GM18907 (cell line): ENCODE results near the gene CHMP6.

Source experiments
- ATAC-seq: cut with Tn5 transposase; IDR thresholded peaks from one replicate; pipeline ENCODE4 v1.9.1; 2021; ENCODE audit warnings: mild to moderate bottlenecking, moderate library complexity; ENCODE audit not compliant: unreplicated experiment

CHMP6 gene

GRCh38 chr17:80991645-80992076 lies at the start of gene CHMP6:
CHMP6 (plus strand) TSS chr17:80991841; CDS start chr17:80991919, 78 bp downstream.
- ATAC-seq: peak; percentile 65

DNA sequence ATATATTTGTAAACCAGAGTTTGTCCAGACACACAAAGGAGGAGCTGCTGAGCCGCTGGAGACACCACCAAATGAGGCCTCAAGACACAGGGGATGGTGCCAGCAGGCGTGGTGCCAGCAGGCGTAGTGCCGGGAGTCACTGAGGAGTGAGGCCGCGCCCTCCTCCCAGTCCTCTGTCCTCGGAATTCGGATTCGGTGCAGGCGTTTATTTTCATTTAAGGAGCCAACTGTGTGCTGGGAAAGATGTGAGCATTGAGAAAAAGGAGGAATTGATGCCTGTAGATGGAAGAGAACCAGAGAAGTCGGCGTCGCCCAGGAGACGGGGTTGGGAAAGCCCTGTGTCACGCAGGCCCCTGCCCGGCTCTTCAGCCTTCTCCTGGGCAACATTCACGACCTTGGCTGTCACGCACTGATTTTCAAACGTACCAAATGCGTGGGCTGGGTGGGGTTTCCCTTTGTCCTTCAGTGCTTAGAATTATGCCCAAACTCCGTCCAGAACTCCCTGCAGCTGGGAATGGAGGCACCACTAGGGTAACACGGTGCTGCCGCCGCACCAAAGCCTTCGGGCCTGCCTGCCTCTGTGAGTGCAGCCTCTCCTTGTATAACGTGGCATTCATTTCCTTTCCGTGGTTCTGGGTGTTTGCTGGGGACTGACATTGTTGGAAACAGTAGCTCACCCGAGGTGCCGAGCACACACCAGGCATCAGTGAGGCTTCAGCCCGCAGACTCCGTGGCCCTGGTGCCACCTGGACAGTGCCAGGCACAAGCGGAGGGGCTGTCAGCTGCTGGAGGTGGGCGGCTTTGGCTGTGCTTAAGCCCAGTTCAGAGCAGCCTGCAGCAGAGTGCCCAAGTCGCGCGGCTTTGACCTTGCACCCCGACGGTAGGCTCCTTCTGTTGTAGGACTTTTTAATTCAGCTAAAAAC lies 49.0 kb upstream of the CHMP6 start:
- ATAC-seq: no peak

DNA sequence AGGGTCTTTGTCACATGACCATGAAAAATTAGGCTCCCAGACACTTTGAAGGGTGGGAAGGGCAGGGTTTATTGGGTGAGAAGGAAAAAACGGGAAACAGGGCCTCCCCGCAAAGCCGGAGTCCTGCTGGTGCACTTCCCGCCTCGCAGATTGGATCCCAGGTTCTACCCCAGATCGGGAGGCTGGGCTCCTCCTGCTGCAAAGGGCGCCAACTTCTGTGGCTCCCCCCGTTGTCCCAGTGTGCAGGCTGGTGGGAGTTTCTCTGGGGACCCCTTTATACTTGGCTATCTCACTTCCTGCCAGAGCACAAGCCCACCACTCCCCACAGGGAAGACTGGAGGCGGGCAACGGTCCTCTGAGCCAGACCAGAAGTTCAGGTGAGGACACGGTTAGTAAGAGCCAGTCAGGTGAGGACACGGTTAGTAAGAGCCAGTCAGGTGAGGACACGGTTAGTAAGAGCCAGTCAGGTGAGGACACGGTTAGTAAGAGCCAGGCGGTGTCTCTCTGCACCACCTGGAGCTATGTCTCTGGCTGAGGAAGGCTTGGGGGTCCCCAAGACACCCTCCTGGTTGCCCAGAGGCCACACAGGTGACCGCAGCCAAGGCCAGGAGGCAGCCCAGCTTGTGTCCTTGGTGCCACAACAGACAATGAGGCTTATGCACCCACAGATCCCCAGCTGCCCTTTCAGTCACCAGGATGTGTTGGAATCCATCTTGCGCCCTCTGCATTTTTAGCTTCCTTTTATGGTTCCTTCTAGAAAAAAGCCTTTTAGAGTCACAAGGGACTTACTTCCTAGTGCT lies 48.1 kb upstream of the CHMP6 start:
- ATAC-seq: no peak

DNA sequence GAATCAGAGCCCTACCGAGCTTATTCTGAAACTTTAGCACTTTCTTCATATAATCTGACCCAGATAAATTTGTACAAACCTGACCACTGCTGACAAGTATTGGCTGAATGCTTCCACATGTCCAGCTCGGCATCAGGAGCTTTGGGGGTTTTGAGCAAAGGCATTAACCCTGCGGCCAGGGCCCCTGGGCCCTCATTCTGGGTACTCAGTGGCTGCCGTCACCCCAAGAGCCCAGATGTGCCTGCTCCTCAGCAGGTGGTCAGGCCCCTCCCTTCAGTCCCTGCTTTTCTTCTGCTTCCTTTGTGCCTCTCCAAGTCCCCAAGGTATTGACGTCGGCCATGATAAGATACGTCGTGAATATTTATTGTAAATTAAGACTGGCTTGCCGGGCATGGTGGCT lies 47.3 kb upstream of the CHMP6 start:
- no peak for ATAC-seq

DNA sequence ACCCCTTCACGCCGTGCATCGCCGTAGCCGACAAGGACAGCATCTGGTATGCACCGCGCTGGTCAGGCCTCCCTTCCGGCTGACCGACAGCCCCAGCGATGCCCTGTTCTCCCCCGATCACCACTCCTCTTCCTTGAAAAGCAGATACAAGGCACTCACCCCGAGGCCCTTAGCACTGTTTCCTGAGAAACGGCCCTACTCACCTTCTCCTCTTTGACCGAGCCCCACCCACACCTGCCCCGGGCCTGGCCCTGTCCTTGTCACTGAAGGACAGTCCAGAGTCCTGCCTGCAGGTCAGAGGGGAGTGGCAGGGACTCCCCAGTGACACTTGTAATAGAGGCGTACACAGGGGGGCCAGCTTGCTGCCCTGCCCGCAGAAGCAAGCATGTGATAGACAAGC lies 45.9 kb upstream of the CHMP6 start:
- ATAC-seq: no peak

GRCh38 chr17:80946449-80946848 lies 45.2 kb upstream of the CHMP6 start:
- no peak for ATAC-seq

GRCh38 chr17:80947200-80947940 lies 44.3 kb upstream of the CHMP6 start:
- ATAC-seq: no peak

DNA sequence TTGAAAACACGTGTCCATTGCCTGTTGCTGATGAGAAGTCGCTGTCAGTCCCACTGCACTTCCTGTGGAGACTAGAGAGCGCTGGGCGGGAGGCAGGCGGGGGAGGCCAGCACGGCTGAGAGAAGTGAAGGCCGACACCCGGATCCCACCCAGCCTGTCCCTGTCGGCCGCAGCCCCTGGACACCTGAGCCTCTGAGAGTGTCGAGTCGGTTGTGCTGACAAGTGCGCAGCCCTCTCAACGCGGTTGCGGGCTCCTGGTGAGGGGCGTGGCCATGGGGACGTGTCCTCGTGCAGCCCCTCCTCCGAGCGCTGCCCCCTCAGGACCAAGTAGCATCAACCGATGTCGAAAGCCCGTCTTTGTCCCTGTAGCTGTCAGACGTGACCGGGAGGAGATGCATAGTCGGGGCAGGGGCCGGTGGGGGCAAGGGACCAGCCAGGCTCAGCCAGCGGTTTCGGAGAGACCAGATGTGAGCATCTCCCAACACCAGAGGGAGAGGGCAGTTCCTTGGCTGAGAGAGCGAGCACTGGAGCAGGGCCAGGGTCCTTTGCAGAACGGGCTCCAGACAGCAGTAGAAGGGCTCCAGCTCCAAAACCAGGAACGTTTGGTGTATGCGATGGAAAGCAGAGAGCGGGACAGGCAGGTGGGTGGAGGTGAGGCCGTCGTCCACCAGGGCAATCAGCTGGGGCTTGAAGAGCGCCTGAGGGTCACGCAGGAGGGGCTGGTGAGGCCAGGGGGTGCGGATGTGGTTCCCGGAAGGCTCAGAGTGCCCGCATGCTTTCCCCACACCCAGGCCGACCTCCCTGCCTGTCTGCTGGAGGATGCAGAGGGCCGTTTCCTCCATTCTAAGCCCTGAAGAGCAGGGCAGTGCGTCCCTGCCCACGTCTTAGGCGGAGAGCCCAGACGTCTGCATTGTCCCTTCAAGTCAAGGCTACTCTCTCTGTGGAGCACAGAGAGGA lies 43.3 kb upstream of the CHMP6 start:
- no peak for ATAC-seq

GRCh38 chr17:80948976-80949450 lies 42.6 kb upstream of the CHMP6 start:
- ATAC-seq: no peak

GRCh38 chr17:80949451-80950421 lies 41.9 kb upstream of the CHMP6 start:
- no peak for ATAC-seq

DNA sequence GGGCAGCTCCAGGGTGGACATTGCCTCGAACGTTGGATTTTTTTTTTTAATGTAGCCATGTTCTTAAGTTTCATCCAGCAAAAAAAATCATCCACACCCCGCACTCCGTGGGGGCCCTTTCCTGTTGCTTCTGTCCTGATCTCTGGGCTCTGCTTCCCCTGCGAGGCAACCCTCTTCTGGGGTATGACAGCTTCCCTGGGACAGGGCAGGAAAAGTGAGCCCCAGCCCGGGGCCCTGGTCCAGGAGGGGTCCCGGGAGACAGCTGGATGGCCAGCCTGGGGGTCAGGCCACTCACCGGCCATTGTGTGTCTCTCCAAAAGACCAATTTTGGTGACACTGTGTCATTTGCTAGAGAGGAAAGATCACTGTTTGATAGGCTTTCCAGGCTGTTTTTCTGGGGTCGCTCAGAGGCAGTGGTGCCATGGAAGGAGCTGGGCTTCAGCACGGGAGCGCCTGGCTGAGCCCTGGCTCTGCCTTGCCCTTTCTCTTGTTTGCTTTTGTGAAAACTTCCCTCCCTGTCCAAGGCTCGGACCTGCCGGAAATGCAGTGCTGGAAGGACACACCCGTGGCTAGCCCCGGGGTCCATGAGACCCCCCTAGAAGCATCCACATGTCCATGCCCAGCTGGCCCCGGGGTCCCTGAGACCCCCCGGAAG lies 41.0 kb upstream of the CHMP6 start:
- no peak for ATAC-seq

DNA sequence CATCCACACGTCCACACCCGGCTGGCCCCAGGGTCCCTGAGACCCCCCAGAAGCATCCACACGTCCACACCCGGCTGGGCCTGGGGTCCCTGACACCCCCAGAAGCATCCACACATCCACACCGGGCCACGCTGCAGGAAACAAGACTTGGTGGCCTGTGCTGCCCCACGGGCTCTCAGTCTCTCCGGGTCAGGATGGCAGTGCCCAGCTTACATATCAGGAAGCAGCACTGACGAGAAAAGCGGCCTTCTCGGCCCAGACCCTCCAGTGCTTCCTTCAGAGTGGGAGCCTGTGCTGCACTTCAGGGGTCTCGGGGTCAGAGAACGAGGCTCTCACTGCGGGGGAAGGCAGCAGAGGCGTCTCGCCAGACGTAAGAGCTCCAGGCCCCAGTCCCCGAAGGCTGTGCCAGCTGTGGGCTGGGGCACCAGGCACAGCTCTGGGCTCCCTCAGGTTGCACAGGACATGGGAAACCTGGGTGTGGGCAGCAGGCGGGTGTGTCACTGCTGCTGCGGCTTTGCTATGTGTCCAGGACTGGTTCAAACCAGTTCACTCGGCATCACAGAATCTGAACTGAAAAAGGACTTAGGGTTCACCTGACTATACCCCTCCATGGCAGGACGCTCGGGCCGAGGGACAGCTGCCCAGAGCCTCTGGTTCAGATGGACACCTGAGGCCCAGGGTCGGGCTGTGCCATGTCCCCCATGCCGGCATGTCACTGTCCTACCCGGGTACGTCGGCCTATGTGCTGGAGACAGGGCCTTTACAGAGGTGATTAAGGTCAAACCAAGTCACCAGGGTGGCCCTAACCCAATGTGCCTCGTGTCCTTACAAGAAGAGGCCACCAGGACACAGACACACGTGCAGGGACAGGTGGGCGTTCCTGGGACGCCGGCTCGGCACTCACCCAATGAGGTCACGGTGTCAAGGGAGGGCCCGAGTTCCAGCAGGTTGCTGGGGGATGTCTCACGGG lies 40.2 kb upstream of the CHMP6 start:
- no peak for ATAC-seq

DNA sequence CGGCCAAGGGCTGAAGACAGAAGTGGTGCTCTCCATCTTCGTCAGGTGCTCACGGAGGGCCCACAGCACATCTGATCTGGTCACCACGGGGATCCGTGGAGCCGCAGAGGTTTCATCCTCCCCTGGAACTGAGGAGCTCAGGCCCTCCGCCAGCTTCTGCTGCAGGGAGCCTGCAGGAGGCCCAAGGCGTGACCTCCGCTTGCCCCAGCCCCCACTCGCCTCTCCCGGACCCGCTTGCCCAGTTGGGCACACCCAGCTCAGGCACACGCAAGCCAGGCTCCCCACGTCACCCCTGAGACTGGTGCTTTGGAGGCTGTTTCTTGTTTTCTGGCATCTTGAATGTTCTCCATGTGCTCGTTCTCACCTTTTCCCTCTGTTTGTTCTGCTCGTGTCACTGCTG lies 39.4 kb upstream of the CHMP6 start:
- ATAC-seq: no peak

GRCh38 chr17:80953471-80954315 lies 37.9 kb upstream of the CHMP6 start:
- no peak for ATAC-seq

GRCh38 chr17:80955078-80955477 lies 36.6 kb upstream of the CHMP6 start:
- ATAC-seq: no peak

DNA sequence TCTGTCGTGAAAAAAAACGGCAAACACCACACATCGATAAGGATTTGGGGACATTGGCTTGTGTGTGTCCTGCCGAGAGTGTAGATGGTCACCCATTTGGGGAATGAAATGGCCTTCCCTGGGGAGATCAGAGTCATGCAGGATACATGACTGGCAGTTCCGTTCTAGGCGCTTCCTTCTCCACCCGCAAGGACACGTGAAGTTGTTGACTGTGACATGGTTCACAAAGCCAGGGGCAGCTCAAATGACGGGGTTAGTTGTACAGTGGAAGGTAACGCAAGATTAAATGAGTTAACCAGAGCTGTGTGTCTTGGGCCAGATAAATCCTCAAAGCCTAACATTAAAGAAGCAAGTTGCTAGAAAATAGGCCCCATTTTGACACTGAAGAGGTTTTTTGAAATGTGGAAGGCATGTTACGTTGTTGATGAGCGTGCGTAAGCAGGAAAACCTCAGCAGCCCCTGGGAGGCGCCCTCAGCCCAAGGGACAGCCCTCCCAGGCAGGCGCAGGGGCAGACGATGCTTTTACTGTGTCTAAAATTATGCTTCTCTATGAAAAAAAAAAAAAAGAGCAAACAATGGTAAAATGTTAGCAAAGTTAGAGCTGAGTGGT lies 35.9 kb upstream of the CHMP6 start:
- ATAC-seq: no peak
